ENCODE data around the gene APBA3.

DNA sequence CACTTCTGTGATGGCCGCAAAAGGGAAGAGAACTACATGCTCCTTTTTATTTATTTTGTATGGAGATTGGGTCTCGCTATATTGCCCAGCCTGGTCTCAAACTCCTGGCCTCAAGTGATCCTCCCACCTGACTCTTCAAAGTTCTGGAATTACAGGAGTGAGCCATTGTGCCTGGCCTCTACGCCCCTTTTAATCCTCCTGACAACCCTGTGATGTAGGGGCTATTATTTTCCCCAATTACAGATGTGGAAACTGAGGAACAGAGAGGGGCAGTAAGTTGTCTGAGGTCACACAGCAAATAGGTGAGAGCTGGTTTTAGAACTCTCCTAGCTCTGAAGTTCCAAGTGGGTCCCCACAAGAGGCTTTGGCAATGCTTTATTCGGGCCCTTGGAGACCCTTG lies 41.6 kb downstream of the APBA3 start:
- TF ChIP-seq POLR2AphosphoS5 (IDR thresholded peaks at IDR 0.05; ENCODE audit: low read depth) (no peak), CTCF (conservative IDR thresholded peaks at IDR 0.05; ENCODE audit: low read depth in 2 of 2) (no peak), EZH2 (IDR thresholded peaks at IDR 0.05; ENCODE audit: low read depth, unreplicated experiment) (no peak), STAT1 (IDR thresholded peaks at IDR 0.05; ENCODE audit: unreplicated experiment) (no peak), REST (IDR thresholded peaks at IDR 0.05; ENCODE audit: unreplicated experiment) (no peak), CREB1 (CRISPR knock-in tag; IDR thresholded peaks at IDR 0.05; ENCODE audit: low read depth) (no peak)

All from GM23338 (cell line).